HG03378 (cell line): ENCODE data around the gene HTR7.

Experiments
- ATAC-seq: cut with Tn5 transposase; IDR thresholded peaks from one replicate; pipeline ENCODE4 v1.9.1; 2021; ENCODE audit warnings: mild to moderate bottlenecking, moderate library complexity; ENCODE audit not compliant: unreplicated experiment

Gene HTR7

GRCh38 chr10:90743291-90743690 lies 114.5 kb downstream of the HTR7 start:
- ATAC-seq = no peak

DNA sequence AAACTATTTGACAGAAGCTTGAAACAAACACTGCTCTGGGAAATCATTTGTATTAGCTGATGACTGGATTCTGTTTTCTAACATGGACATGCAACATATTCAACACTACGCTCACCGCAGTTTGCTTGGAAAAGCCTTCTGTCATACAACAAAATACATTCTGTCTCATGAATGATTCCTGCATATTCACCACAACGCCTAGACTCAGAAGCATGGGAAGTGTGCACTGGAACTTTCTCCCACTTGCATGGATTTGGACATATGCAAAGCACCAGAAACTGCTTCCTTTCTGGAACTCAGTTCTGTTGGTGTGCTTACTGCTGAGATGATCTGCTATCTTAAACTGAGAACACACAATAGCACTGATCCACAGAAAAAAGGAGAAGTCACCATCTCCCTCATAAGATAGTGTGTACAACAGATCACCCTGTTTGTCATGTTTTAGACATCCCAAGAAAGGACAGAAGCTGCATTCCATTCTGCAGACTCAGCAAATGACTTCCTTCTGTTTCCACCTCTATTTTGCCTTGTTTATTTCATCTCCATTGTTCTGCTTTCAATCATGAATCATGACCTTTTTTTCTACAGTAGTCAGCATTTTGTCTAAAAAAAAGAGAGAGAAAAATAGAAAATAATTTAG lies 115.8 kb downstream of the HTR7 start:
- ATAC-seq = no peak

DNA sequence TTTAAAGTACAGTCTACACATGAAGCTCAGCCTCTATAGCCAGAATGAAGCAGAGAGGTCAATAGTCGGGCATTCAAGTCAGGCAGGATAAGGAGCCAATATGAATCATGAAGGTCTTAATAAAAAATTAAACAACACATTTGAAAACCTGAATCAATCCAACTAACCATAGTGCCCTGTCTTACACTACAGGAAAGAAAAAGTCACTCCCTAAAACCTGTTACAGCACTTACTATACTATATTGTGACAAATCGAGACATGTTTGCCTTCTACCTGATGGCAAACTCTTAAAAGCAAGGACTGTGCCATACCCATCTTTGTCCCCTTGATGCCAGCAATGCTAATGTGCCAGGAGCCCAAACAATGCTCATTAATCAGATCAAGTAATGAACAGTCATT lies 117.6 kb downstream of the HTR7 start:
- no peak for ATAC-seq

DNA sequence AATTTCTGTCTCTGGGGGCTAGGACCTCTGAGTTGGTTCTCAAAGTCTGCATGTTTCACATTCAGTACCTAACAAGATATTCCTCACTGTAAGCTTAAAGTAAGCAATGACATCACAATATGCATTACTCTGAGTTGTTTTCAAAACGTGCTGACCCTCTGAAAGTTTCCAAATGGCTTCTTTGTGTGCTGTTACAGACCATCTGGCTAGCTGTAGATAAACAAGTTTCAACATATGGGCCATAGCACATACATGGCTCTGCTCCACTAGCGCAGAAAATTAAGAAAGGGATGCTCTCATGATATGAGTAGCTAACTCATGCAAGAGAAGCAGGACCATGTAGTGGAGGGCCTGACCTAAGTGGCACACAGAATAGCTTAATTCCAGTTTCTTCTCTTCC lies 119.0 kb downstream of the HTR7 start:
- no peak for ATAC-seq

DNA sequence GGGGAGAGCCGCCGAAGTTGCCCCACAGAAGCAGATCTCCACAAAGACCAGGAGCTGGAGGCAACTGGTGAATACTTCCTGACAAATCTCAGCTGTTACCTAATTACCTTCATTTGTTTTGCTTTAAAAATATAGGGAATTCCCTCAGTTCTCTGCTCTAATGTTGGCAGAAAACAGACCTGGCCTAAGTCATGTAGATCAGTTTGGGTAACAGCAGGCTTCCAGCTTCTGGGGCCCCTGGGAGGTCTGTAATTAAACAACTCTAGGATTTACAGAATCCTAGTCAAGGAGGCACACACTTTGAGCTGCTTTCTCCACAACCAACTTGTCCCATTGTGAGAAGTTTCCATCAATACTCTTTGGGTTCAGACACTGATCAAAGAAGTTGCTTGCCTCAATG lies 123.4 kb downstream of the HTR7 start:
- ATAC-seq = no peak

DNA sequence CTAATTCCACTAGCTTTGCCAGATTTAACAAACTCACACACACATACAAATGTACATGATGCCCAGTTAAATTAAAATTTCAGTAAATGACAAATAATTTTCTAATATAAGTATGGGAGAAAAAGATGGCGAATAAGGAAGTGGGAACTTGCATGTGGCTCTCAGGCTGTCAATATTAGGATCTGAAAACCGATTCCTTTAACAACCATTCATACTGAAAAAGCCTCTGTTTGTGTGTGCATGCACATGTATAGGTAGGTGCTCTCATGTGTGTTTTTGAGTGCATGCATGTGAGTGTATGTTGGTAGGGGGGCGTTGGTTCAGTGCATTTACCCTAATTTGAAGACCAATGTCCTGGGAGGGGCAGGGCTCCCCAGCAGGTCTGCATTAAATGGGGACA lies 125.3 kb downstream of the HTR7 start:
- ATAC-seq = no peak

- ATAC-seq = no peak
These were observed 134.3 kb downstream of the HTR7 start for GRCh38 chr10:90723416-90724068.

DNA sequence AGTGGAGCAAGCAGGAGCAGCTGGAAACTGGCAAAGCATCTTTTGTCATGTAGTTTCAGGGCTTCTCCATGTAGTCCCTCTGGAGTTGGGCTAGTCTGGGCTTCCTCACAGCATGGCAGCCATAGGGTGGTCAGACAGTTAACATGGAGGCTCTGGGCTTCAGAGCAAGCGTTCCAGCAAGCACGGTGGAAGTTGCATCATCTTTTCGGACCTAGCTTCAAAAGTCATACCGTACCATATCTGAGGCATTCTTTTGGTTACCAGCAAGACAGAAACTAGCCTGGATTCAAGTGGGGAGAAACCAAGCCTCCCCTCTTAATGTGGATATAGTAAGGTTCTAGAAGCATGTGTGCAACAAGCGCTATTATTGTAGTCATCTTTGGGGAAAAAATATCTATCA lies 135.0 kb downstream of the HTR7 start:
- ATAC-seq = no peak

- no peak for ATAC-seq
These were observed 139.7 kb downstream of the HTR7 start for GRCh38 chr10:90718182-90718581.

DNA sequence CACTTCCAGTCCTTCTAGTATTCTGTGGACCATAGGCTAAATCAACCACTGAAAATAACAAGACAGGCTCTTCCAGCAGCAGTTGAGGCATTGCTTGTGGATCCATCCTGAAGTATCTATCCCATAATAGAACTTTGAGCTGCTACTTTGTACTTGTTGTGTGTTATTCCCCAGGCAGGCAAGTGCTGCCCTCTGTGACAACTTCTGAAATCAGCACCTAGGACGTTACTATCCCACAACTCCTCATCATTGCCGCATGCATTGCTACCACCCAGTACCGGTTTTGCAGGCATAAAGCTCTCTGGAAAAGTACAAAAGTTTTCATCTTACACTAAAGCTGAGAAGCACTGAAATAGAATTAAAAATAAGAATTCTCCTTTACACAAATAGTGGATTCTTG lies 145.3 kb downstream of the HTR7 start:
- ATAC-seq = no peak

DNA sequence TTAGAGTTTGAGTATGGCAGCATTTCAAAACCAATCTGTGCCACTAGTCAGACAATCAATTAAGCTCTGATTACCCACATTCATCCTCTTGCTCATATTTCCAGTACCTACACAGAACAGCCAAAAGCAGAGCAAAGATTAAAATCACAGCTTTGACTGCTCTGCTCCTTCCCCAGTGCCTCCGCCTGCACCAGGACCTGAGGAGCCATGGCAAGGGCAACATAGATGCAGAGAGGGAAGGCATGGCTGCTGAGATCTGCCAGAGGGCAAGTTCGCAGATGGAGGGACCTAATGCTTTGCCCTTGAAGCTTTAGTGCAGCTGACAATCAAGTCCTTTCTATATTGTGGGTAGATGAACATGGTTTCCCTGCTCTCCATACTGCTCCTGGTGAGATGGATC lies 148.1 kb downstream of the HTR7 start:
- no peak for ATAC-seq

DNA sequence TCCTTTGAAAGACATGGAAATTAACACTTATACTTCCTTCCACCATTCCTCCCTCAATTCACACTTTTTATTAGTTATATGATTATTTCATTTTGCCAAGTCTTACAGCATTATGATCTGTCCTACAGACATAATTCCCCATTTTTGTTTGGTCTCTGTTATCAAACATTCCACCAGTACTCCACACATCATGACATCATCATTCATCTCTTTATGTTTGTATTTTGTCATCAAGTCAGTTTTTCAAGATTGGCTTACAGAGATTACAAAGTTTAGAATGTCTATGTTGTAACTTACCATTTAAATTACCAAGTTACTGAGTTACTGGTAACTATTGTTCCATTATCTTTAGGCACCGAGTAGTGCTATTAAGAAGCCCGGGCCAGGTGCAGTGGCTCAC lies 150.2 kb downstream of the HTR7 start:
- no peak for ATAC-seq

DNA sequence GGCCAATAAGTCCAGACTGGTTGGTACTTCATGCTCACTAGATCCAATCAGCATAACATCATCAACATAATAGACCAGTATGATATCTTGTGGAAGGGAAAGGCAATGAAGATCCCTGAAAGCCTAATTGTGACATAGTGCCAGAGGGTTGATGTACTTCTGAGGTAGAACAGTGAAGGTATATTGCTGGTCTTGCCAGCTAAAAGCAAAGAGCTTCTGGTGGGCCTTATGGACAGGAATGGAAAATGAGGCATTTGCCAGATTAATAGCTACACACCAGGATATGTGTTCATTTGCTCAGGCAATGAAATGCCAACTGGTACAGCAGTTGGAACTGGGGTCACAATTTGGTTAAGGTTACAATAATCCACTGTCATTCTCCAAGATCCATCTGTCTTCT lies 156.4 kb downstream of the HTR7 start:
- ATAC-seq = no peak

- ATAC-seq = no peak
These were observed 161.7 kb downstream of the HTR7 start for GRCh38 chr10:90695915-90696676.
